Cardiac septum (tissue), 1 donor: ENCODE results near the gene RHNO1. TPM values are rescaled to one million over a fixed set of nuclear protein-coding genes. Genes with fewer than 3 reads are reported as not detected.

Source experiments
- total RNA-seq: library from RNA; stranded (reverse); fragmentation: NEBNext Ultra II Directional; extraction: Animal tissue kit (Norgen Biotek cat#: 25700); gene quantifications from one replicate; pipeline ENCODE4 v1.2.1, GENCODE V29; 2021
- donor health status: DM: no; HTN: no; CAD: no.

Gene RHNO1
- total RNA-seq, 1 donor from 2014 or later, result 8.3 TPM

Other genes starting within 250 kb of the RHNO1 start
- gene FKBP4, start 82.3 kb upstream of the RHNO1 start, total RNA-seq, result 36.5 TPM
- 13.9 TPM for gene ITFG2, start 64.6 kb upstream of the RHNO1 start, total RNA-seq
- gene NRIP2, start 42.2 kb upstream of the RHNO1 start, total RNA-seq, result 2.9 TPM
- not detected for gene TEX52, start 20.2 kb upstream of the RHNO1 start, total RNA-seq
- gene FOXM1, start within 50 bp of the RHNO1 start, total RNA-seq, result 0.24 TPM
- gene TULP3, start 13.7 kb downstream of the RHNO1 start, total RNA-seq, result 6.2 TPM
- gene TEAD4, start 82.2 kb downstream of the RHNO1 start, total RNA-seq, result 23.9 TPM
- gene TSPAN9, start 200.2 kb downstream of the RHNO1 start, total RNA-seq, result 299 TPM